SK-N-SH treated with all-trans-retinoic acid at 6 μM for 48 hours (cell line): ENCODE data around the gene STARD10.
A peak's percentile ranks its signal among the peaks of the same experiment; 100 is the strongest.

Experiments used
- ATAC-seq: fragments of 200-7000 bp; cut with Tn5 transposase; 3 replicates; pipeline ENCODE4 v1.9.1; 2020; ENCODE audit warnings: mild to moderate bottlenecking, moderate library complexity
- BACH2 ChIP-seq: fragments of 250-450 bp; sonication (Bioruptor Pico); IDR thresholded peaks from 2 replicates; pipeline ENCODE4 v1.9.0; 2021; ENCODE audit warnings: mild to moderate bottlenecking, borderline replicate concordance
- CREB5 ChIP-seq: fragments of 250-450 bp; sonication (Bioruptor Pico); IDR thresholded peaks from 2 replicates; pipeline ENCODE4 v1.5.1; 2020; ENCODE audit warnings: low read depth, mild to moderate bottlenecking, moderate library complexity
- CSDC2 ChIP-seq: fragments of 250-450 bp; sonication (Bioruptor Pico); IDR thresholded peaks from 2 replicates; pipeline ENCODE4 v1.5.0; 2020; ENCODE audit warnings: mild to moderate bottlenecking, moderate library complexity
- CSRNP3 ChIP-seq: fragments of 250-450 bp; sonication (Bioruptor Pico); IDR thresholded peaks from 2 replicates; pipeline ENCODE4 v1.5.1; 2021; ENCODE audit warnings: mild to moderate bottlenecking, moderate library complexity
- ESRRG ChIP-seq: fragments of 250-450 bp; sonication (Bioruptor Pico); IDR thresholded peaks from 2 replicates; pipeline ENCODE4 v1.6.1; 2021; ENCODE audit warnings: mild to moderate bottlenecking
- GLIS3 ChIP-seq: fragments of 250-450 bp; sonication (Bioruptor Pico); IDR thresholded peaks from 2 replicates; pipeline ENCODE4 v1.5.0; 2020; ENCODE audit warnings: mild to moderate bottlenecking, moderate library complexity
- ISL1 ChIP-seq: fragments of 250-450 bp; sonication (Bioruptor Pico); IDR thresholded peaks from 2 replicates; pipeline ENCODE4 v2.1.2; 2022; ENCODE audit warnings: mild to moderate bottlenecking, moderate library complexity
- OSR1 ChIP-seq: fragments of 250-450 bp; sonication (Bioruptor Pico); IDR thresholded peaks from 2 replicates; pipeline ENCODE4 v1.8.0; 2022; ENCODE audit warnings: moderate library complexity, mild to moderate bottlenecking, inconsistent platforms
- PATZ1 ChIP-seq: fragments of 250-450 bp; sonication (Bioruptor Pico); IDR thresholded peaks from 2 replicates; pipeline ENCODE4 v1.8.0; 2020; ENCODE audit warnings: mild to moderate bottlenecking, moderate library complexity, borderline replicate concordance
- PPARA ChIP-seq: fragments of 250-450 bp; sonication (Bioruptor Pico); IDR thresholded peaks from 2 replicates; pipeline ENCODE4 v1.5.0; 2020; ENCODE audit warnings: mild to moderate bottlenecking, borderline replicate concordance
- RARB ChIP-seq: fragments of 250-450 bp; sonication (Bioruptor Pico); IDR thresholded peaks from 2 replicates; pipeline ENCODE4 v1.8.0; 2021; ENCODE audit warnings: mild to moderate bottlenecking, moderate library complexity
- SNAI2 ChIP-seq: fragments of 250-450 bp; sonication (Bioruptor Pico); IDR thresholded peaks from 2 replicates; pipeline ENCODE4 v1.5.0; 2020; ENCODE audit warnings: mild to moderate bottlenecking, moderate library complexity
- TCF4 ChIP-seq: fragments of 250-450 bp; sonication (Bioruptor Pico); IDR thresholded peaks from 2 replicates; pipeline ENCODE4 v1.8.0; 2021; ENCODE audit warnings: mild to moderate bottlenecking, moderate library complexity, borderline replicate concordance
- TOX ChIP-seq: fragments of 250-450 bp; sonication (Bioruptor Pico); IDR thresholded peaks from 2 replicates; pipeline ENCODE4 v1.8.0; 2021; ENCODE audit warnings: mild to moderate bottlenecking, moderate library complexity, borderline replicate concordance
- TSHZ2 ChIP-seq: fragments of 250-450 bp; sonication (Bioruptor Pico); IDR thresholded peaks from 2 replicates; pipeline ENCODE4 v1.5.0; 2020; ENCODE audit warnings: mild to moderate bottlenecking, moderate library complexity
- ZFP3 ChIP-seq: fragments of 250-450 bp; sonication (Bioruptor Pico); IDR thresholded peaks from 2 replicates; pipeline ENCODE4 v1.5.0; 2020; ENCODE audit warnings: mild to moderate bottlenecking, moderate library complexity
- ZFP30 ChIP-seq: fragments of 450-650 bp; formaldehyde crosslinking; IDR thresholded peaks from 2 replicates; pipeline ENCODE4 v1.5.0; 2022; ENCODE audit warnings: mild to moderate bottlenecking, moderate library complexity
- ZNF565 ChIP-seq: fragments of 450-650 bp; formaldehyde crosslinking; conservative IDR thresholded peaks from 2 replicates; pipeline ENCODE4 v1.5.0; 2020; ENCODE audit warnings: low read depth, mild to moderate bottlenecking, moderate library complexity
- ZNF70 ChIP-seq: fragments of 450-650 bp; formaldehyde crosslinking; IDR thresholded peaks from 2 replicates; pipeline ENCODE4 v1.5.0; 2020; ENCODE audit warnings: mild to moderate bottlenecking, moderate library complexity
- ZNF8 ChIP-seq: fragments of 450-650 bp; formaldehyde crosslinking; IDR thresholded peaks from 2 replicates; pipeline ENCODE4 v1.5.0; 2020; ENCODE audit warnings: mild to moderate bottlenecking, moderate library complexity

The STARD10 gene

GRCh38 chr11:72815110-72815618, 21.3 kb upstream of the STARD10 start:
- ATAC-seq: no peak
- TF ChIP-seq OSR1 (CRISPR knock-in tag): no peak
- TF ChIP-seq ZNF565 (CRISPR knock-in tag): no peak
- no peak for TF ChIP-seq CSRNP3
- TF ChIP-seq BACH2 (CRISPR knock-in tag): no peak
- no peak for TF ChIP-seq GLIS3 (CRISPR knock-in tag)
- TF ChIP-seq TCF4 (CRISPR knock-in tag): no peak
- TF ChIP-seq TOX (CRISPR knock-in tag): no peak
- TF ChIP-seq PATZ1 (CRISPR knock-in tag): no peak
- no peak for TF ChIP-seq ZFP3 (CRISPR knock-in tag)
- no peak for TF ChIP-seq CSDC2 (CRISPR knock-in tag)
- no peak for TF ChIP-seq ESRRG (CRISPR knock-in tag)
- no peak for TF ChIP-seq SNAI2 (CRISPR knock-in tag)
- TF ChIP-seq, all 23 proteins: peak for 0

GRCh38 chr11:72814286-72815109, 20.7 kb upstream of the STARD10 start, which contains the start of gene ATG16L2:
Gene ATG16L2, plus strand, starts transcription at chr11:72814411. Its CDS starts 35 bp downstream, at chr11:72814446.
- peak; percentile 86 for ATAC-seq
- TF ChIP-seq ESRRG (CRISPR knock-in tag) (no peak), ISL1 (CRISPR knock-in tag) (no peak), ZFP3 (CRISPR knock-in tag) (no peak), RARB (CRISPR knock-in tag) (no peak), PATZ1 (CRISPR knock-in tag) (no peak), TSHZ2 (CRISPR knock-in tag) (no peak), SNAI2 (CRISPR knock-in tag) (no peak), PPARA (CRISPR knock-in tag) (no peak), ZNF8 (CRISPR knock-in tag) (no peak), CREB5 (no peak), CSDC2 (CRISPR knock-in tag) (no peak), ZNF565 (CRISPR knock-in tag) (no peak), ZFP30 (CRISPR knock-in tag) (no peak), ZNF70 (CRISPR knock-in tag) (no peak), TOX (CRISPR knock-in tag) (no peak), BACH2 (CRISPR knock-in tag) (no peak), OSR1 (CRISPR knock-in tag) (no peak)
- TF ChIP-seq, all 23 proteins: peak for 0
